ENCODE results near the gene TMEM17.

The TMEM17 gene

GRCh38 chr2:62506421-62506750 lies 391 bp upstream of the TMEM17 start:
- no peak for DNase-seq

DNA sequence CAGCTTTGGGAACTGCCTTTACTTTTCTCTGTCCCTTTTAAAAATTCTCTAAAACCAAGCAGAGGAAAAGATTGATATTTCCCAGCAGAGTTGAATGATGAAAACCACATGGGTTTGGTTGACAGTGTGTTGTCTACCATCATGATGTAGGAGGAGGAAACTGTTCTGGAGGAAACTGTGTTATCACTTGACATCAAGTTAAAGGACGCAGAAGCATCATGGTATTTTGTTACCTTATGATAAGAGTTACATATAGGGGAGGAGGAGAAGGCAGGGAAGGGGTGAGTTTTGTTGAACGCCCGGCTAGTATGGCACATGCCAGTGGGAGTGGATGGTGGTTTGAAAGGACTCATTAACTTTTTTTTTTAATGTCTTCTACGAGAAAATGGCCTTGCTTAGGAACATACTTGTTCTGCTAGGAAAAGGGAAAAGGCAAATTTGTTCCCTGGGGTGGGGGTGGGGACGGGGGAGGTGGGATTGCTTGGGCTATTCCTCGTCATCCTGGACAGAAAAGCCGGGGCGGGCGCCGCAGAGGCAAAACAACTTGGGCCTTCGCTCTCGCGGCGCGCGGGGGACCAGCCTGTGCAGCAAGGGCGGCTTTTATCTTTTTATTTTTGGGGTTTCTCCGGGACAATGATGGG lies 766 bp downstream of the TMEM17 start:
- no peak for DNase-seq

- no peak for DNase-seq
Measured at GRCh38 chr2:62504657-62505056, 1.3 kb downstream of the TMEM17 start.

DNA sequence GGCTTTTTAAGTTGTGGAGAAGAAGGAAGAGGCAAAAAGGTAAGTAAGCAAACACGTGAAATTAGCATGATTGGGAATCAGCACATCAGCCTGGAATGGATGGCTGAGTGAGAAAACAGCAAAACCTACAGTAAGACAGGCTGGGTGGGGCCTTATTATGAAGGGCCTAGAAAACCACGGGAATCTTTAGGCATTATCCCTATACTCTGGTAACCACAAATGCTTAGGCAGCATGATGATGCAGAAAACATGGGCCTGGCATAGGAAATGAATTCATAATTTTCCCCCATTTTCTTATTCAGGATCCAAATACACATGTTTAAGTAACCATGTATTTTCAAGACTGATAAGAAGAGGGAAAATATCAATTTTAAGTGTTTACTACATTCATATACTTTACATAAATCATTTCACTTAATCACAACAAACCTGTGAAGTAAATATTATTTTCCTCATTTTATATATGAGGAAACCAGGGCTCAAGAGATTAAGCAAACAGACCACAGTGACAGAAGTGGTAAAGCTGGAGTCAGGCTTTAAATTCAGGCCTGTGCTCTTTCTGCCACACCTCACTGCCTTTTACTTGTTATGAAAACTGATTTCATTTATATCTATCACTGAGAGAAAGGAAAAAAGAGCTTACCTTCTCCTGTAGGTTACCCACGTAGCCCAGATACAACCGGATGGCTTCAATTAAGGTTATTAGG lies 4.0 kb downstream of the TMEM17 start:
- no peak for DNase-seq

- DNase-seq = no peak
Measured at GRCh38 chr2:62501069-62501468, 4.9 kb downstream of the TMEM17 start.

- no peak for DNase-seq
Measured at GRCh38 chr2:62499430-62500060, 6.5 kb downstream of the TMEM17 start.

DNA sequence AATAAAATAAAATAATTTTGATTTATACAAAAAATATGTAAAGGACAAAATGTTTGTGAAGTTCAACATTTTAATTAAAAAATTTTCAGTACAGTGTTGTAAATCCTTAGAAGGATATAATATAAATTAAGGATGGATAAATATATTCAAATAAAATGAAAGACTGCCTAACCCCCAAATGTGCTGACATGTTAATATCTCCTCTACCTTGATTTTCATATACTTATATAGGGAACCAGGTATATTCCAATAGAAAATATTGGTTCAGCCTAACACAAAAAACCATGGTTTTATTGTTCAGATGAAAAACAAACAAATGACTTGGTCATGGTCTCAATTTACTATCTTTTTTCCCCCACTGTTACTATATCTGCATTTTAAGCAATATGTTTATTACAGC lies 7.3 kb downstream of the TMEM17 start:
- no peak for DNase-seq

GRCh38 chr2:62495761-62496160 lies 10.2 kb downstream of the TMEM17 start:
- no peak for DNase-seq

GRCh38 chr2:62492048-62492447 lies 13.9 kb downstream of the TMEM17 start:
- DNase-seq = no peak

DNA sequence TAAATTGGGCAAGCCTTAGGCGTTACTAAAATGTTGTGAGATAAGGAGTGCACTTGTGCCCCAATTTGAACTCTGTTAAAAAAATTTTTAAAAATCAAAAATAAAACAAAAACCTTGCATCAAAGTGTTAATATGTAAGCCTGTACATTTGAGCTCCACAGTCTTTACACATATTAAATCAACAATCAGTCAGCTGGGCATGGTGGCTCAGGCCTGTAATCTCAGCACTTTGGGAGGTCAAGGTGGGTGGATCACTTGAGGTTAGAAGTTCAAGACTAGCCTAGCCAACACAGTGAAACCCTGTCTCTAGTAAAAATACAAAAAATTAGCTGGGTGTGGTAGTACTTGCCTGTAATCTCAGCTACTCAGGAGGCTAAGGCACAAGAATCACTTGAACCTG lies 16.3 kb downstream of the TMEM17 start:
- DNase-seq = no peak

DNA sequence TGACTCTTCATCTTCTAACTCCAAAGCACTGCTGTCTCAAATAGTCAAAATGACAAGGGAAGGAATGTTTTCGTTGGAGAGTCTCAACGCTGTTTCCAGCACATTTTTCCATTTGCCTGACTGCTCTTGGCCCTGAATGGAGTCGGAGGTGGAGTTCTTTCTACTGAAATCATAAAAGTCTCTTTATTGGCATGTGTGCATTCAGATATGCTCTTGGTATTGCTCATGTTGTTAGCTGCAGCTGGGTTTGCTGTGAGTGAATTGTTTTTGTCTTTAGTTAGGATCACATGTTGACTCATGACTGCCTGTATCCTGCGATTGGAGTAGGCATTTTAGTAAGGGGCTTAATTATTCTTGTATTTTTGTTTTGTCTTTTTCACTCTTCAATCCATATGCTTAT lies 16.8 kb downstream of the TMEM17 start:
- DNase-seq = no peak

DNA sequence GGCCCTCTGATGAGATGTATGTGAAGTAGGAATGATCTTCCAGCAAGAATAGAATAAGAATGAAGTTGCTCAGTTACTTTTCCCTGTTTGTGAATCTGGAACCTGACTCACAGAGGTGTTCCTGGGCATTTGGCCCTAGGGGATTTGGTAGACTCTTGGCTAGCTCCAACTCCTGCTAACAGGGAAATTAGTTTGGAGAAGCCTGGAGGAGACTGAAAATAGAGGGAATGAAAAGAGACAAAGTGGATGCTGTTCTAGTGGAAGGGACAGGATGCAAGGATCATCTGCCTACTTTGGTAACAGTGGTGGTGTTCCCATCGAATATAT lies 19.6 kb downstream of the TMEM17 start:
- no peak for DNase-seq

DNA sequence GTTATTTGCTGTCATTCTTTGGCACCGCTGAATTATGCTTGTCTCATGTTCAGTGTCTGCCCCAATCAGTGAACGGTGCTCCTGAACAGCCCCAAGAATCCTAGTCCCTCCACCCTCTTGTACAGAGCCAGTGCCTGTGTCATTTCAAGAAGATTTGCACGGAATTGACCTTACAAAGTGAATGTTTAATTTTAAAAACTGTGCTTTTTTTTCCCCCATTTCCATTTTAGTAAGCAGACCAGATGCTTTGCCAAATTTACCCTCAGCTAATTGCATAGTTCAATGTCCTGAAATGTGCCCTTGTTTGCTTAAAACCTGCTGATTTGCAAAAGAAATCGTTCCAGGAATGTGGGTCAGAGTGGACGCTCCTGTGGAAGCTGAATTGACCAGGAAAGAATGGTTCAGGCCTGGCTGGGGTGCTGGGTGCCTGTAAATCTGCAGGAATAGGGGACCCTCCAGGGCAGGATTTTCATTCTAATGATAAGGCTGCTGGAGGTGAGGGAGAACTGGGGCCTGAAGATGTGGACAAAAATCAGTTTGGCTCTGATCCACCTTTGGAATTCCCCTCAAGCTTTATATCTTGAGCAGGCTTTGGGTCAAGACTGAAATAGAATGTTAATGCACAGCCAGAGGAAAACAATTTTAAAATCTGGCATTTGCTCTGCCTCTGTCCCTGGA lies 20.1 kb downstream of the TMEM17 start:
- no peak for DNase-seq

DNA sequence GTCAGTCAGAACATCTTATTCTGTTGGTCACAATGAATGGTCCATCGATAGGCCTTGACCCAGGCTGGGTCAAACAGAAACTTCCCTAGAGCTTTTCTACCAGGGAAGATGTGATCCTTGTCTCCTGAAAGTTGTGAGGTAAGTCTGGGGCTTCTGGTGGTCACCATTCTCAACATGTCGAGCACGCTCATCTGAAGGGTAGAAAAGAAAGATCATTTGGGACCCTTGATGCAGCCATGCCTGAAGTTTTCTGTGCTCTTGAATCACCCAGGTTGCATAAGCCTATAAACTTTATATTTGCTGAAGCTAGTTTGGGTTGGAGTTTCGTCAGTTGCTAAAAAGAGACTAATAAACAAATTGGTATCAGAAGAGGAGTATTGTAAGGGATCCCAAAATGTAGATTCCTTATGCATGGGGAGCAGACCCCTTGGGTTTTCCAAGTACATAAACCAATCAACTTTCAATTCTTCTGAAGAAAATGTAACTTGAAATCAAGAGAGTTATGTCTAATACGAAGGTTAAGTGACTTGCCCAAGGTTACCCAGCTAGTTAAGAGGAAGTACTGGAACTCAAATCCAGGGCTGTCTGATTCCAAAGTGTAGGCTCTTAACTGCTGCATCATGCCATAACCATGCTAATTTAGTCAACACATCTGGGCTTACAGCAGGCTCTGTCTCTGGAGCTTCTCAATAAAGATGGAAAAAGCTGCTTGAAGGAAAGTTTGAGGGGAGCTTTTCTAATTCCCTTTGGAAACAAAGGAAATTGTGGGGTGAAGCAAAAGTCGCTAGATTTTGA lies 23.2 kb downstream of the TMEM17 start:
- DNase-seq = no peak

GRCh38 chr2:62479917-62480316 lies 26.1 kb downstream of the TMEM17 start:
- DNase-seq = no peak

- DNase-seq = no peak
Measured at GRCh38 chr2:62478093-62478580, 27.9 kb downstream of the TMEM17 start.

GRCh38 chr2:62477573-62477972 lies 28.4 kb downstream of the TMEM17 start:
- no peak for DNase-seq

DNA sequence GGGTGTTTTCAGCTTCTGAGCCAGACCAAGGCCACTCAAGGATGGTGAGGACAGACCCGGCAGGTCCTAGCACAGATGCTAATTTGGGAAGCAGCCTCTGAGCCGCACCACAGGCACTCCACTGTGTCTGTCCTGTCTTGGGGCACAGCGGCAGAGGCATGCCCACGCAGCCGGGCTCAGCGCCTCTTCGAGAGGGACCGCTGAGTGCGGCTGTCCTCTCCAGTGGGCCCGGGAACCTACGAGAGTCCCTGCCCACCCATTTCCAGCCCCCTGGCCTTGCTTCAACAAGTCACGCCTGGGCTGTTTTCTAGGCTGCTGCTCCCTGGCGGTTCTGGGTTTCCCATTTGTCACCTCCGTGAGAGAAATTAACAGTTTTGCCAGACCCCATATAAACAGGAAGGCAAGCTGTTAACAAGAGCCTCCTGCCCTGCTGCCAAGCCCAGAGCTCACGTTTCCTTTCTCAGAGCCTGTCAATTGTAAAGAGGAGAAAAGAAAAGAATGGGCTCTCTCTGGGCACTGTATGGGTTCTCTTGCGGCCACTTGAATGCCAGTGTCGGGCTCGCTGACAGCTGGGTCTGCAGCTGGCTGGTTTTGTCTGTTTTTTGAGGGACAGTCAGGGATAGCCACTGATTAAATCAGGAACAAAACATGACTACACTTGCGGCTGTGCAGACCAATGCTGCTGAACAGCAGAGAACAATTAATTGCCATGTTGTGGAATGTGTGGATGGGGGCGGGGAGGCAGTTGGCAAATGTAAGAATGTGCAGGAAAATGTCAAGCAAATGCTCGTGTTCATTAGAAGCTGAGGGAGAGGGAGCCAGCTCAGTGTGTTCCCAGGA lies 30.6 kb downstream of the TMEM17 start:
- no peak for DNase-seq

GRCh38 chr2:62474176-62474575 lies 31.8 kb downstream of the TMEM17 start:
- DNase-seq = no peak

GRCh38 chr2:62473246-62473827 lies 32.7 kb downstream of the TMEM17 start:
- no peak for DNase-seq

DNA sequence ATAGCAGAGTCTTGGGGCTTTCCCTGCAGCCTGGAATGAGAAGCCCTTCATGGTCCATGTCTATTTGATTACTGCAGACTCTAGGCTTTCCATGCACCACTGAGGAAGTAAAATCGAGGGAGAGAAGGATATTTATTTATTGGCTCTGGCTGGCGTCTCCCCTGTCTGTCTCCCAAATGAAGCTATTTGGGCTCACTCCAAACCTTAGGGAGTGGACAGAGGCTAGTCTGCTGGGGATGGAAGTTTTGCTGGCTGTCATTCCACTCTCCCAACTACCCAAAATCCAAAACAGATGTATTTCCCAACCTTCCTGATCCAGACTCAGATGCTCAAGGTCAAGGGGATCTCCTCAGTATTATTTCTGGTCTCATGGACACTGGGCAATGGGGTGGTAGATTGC lies 33.7 kb downstream of the TMEM17 start:
- no peak for DNase-seq

DNA sequence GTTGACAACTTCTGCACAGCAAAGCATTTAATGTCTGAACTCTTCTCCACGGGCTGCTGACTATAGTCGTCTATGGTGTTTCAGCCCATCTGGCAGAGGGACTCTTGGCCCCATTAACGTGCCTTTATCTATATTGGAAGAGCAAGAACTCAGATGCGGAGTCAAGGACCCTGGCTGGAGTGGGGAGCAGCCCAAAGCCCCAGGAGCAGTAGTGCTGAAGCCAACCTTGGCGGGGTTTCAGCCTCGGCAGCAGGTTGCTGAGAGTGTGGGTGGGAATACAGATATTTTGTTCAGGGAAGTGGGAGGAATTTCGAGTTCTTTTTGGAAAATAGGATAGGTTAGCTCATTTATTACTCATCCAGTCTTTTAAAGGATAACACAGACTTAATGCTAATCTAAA lies 34.2 kb downstream of the TMEM17 start:
- DNase-seq = no peak
